HEK293 (cell line): ENCODE data around the gene APOE.
"Not testable (repeated sequence)": the region's sequence is repeated elsewhere in the genome, so short reads cannot be mapped to it uniquely, and the experiment has no call there.

Experiments used
- CTCF ChIA-PET: fragments of 350-600 bp; formaldehyde crosslinking; extraction: SDS; loops from one replicate; lab custom pipeline; 2021; ENCODE audit warnings: antibody characterized with exemption; lab: Yijun Ruan, JAX
- POLR2A ChIA-PET: fragments of 300-600 bp; formaldehyde crosslinking; extraction: SDS; loops from one replicate; lab custom pipeline; 2020; ENCODE audit warnings: antibody characterized with exemption, inconsistent platforms; lab: Yijun Ruan, JAX
- H3K27ac ChIP-seq: fragments of 200-500 bp; sonication (Bioruptor generic); 2 replicates; pipeline ENCODE4 v1.5.1; 2014; ENCODE audit warnings: low read depth, low read length, control low read depth, inconsistent platforms; ENCODE audit errors: extremely low read depth
- H3K36me3 ChIP-seq, 2 experiments: fragments of 200-500 bp in 1 of 2; sonication (Bioruptor generic) in 1 of 2; 1 replicate in 1 of 2; 2 replicates in 1 of 2; pipeline ENCODE4 v1.5.1; 2014 to 2017; ENCODE audit warnings: inconsistent platforms in 2 of 2, low read length in 2 of 2; ENCODE audit not compliant: control insufficient read depth in 2 of 2, insufficient read depth in 1 of 2
- H3K4me1 ChIP-seq: fragments of 200-500 bp; sonication (Bioruptor generic); 2 replicates; pipeline ENCODE4 v1.5.1; 2014; ENCODE audit warnings: mild to moderate bottlenecking, low read length, inconsistent platforms; ENCODE audit not compliant: control insufficient read depth, insufficient read depth
- H3K4me3 ChIP-seq: 2 replicates; pipeline ENCODE4 v1.5.1; 2011; ENCODE audit warnings: low read depth, mild to moderate bottlenecking, control low read depth, low read length, moderate library complexity
- H3K9me3 ChIP-seq: fragments of 200-500 bp; sonication (Bioruptor generic); 2 replicates; pipeline ENCODE4 v1.5.1; 2014; ENCODE audit warnings: low read depth, low read length, inconsistent platforms; ENCODE audit not compliant: control insufficient read depth, insufficient read depth
- EGR2 ChIP-seq: fragments of 450-650 bp; formaldehyde crosslinking; IDR thresholded peaks from 2 replicates; pipeline ENCODE4 v1.5.1; 2016; ENCODE audit warnings: low read depth, missing biosample characterization, missing genetic modification characterization
- FEZF1 ChIP-seq: fragments of 450-650 bp; formaldehyde crosslinking; IDR thresholded peaks from 2 replicates; pipeline ENCODE4 v1.5.1; 2016; ENCODE audit warnings: missing biosample characterization, missing genetic modification characterization
- GLIS1 ChIP-seq: fragments of 450-650 bp; formaldehyde crosslinking; IDR thresholded peaks from 2 replicates; pipeline ENCODE4 v1.5.1; 2016; ENCODE audit warnings: missing biosample characterization, missing genetic modification characterization
- KLF1 ChIP-seq: fragments of 450-650 bp; formaldehyde crosslinking; IDR thresholded peaks from 2 replicates; pipeline ENCODE4 v1.5.1; 2016; ENCODE audit warnings: missing biosample characterization, missing genetic modification characterization
- KLF7 ChIP-seq: fragments of 450-650 bp; formaldehyde crosslinking; IDR thresholded peaks from 2 replicates; pipeline ENCODE4 v1.5.1; 2016; ENCODE audit warnings: missing biosample characterization, missing genetic modification characterization, borderline replicate concordance
- OSR2 ChIP-seq: fragments of 450-650 bp; formaldehyde crosslinking; IDR thresholded peaks from 2 replicates; pipeline ENCODE4 v1.5.1; 2016; ENCODE audit warnings: missing biosample characterization, missing genetic modification characterization
- SP7 ChIP-seq: fragments of 450-650 bp; formaldehyde crosslinking; IDR thresholded peaks from 2 replicates; pipeline ENCODE4 v1.5.1; 2016; ENCODE audit warnings: missing biosample characterization, missing genetic modification characterization
- YY2 ChIP-seq: fragments of 450-650 bp; formaldehyde crosslinking; IDR thresholded peaks from 2 replicates; pipeline ENCODE4 v1.5.1; 2016; ENCODE audit warnings: missing biosample characterization, missing genetic modification characterization
- ZBTB48 ChIP-seq: fragments of 450-650 bp; formaldehyde crosslinking; IDR thresholded peaks from 2 replicates; pipeline ENCODE4 v1.5.1; 2016; ENCODE audit warnings: missing biosample characterization, missing genetic modification characterization
- ZFHX2 ChIP-seq: fragments of 450-650 bp; formaldehyde crosslinking; conservative IDR thresholded peaks from 2 replicates; pipeline ENCODE4 v1.5.1; 2016; ENCODE audit warnings: missing biosample characterization, missing genetic modification characterization
- ZIC2 ChIP-seq: fragments of 450-650 bp; formaldehyde crosslinking; IDR thresholded peaks from 2 replicates; pipeline ENCODE4 v1.5.1; 2016; ENCODE audit warnings: missing biosample characterization, missing genetic modification characterization
- ZNF274 ChIP-seq, 2 experiments: fragments of 200-500 bp in 1 of 2; fragments of 450-650 bp in 1 of 2; sonication (Bioruptor generic) in 1 of 2; formaldehyde crosslinking in 1 of 2; IDR thresholded peaks; 2 replicates each; pipeline versions ENCODE4 v1.5.1 to v1.6.1; 2014 to 2016; ENCODE audit warnings: borderline replicate concordance in 1 of 2, inconsistent platforms in 1 of 2, low read length in 1 of 2, missing biosample characterization in 1 of 2, missing genetic modification characterization in 1 of 2
- ZNF350 ChIP-seq: fragments of 450-650 bp; formaldehyde crosslinking; IDR thresholded peaks from 2 replicates; pipeline ENCODE4 v1.5.0; 2017; ENCODE audit warnings: missing biosample characterization, mild to moderate bottlenecking, missing genetic modification characterization
- ZNF510 ChIP-seq: fragments of 450-650 bp; formaldehyde crosslinking; IDR thresholded peaks from 2 replicates; pipeline ENCODE4 v1.5.1; 2018; ENCODE audit warnings: mild to moderate bottlenecking, missing genetic modification characterization, missing biosample characterization; ENCODE audit not compliant: insufficient replicate concordance
- ZNF791 ChIP-seq: fragments of 450-650 bp; formaldehyde crosslinking; IDR thresholded peaks from 2 replicates; pipeline ENCODE4 v1.5.1; 2016; ENCODE audit warnings: missing biosample characterization, missing genetic modification characterization
- ZXDB ChIP-seq: fragments of 450-650 bp; formaldehyde crosslinking; IDR thresholded peaks from 2 replicates; pipeline ENCODE4 v1.5.1; 2016; ENCODE audit warnings: missing biosample characterization, missing genetic modification characterization
- TF ChIP-seq, protein P1 (sequence below): fragments of 450-650 bp; formaldehyde crosslinking; IDR thresholded peaks from 2 replicates; pipeline ENCODE4 v1.5.1; 2016; ENCODE audit warnings: missing biosample characterization, missing genetic modification characterization

APOE gene

DNA sequence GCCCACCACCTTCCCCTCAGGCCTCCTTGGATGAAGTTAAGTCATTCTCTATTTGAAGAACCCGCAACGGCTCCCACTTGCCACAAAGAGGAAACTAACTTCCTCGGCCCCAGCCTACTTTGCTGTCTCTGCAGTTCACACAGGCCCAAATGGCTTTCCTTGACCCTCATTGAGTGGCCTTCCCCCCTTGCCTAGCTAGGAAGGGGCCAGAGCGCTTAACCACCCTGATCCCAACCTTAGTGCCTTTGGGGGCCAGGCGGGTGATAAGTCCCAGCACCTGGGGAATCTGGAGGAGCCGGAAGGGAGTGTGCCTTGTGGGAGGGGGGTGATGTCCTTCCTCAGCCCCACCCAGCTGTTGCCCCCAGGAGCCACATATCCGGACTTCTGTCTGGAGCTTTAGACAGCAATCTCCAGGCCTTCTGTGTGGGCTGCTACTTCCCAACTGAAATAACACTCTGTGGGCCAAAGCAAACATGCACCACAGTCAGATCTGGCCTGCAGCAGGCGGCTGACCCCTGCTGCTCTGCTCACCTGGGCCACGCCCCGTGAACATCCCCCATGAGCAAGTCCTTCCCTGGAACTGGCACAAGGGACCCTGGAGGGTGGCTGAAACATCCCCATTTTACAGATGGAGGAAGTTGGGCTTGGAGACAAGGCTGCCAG is 49.0 kb upstream of the APOE start:
- ChIA-PET CTCF (interaction anchor here (0.6 to 1.0 kb wide), 4 partner anchors 12 to 70 kb away, joined by 3 to 4 read pairs (median 3); no protein-coding TSS in a partner anchor), POLR2A (interaction anchor here (1.5 kb wide), 1 partner anchor 48 kb away, joined by 5 read pairs; the partner anchor contains the start of gene BCAM)
- Histone ChIP-seq H3K9me3 (no peaks in the 10 kb centered on the region), H3K36me3 (peaks cover 22 to 23% of the 10 kb centered on the region in 2 experiments; a peak in 2 of 3 replicates), H3K4me3 (no peak overlapping the region), H3K27ac (peak overlapping the region; percentile 39; the same call in 1 of the 2 replicates), H3K4me1 (peaks cover 12% of the 10 kb centered on the region)
- TF ChIP-seq EGR2, result peak; percentile 75; the same call in 1 of the 2 replicates
- peak; percentile 69 for TF ChIP-seq ZFHX2 (tag by site-specific recombination)
- peak; percentile 90 for TF ChIP-seq GLIS1 (tag by site-specific recombination)
- peak; percentile 63 for TF ChIP-seq ZIC2 (tag by site-specific recombination)
- TF ChIP-seq KLF7 (tag by site-specific recombination), result peak; percentile 62; the same call in 1 of the 2 replicates
- no peak for TF ChIP-seq ZBTB48 (tag by site-specific recombination)
- no peak for TF ChIP-seq ZNF791 (tag by site-specific recombination)
- TF ChIP-seq KLF1 (tag by site-specific recombination), result peak; percentile 31; the same call in 1 of the 2 replicates
- TF ChIP-seq ZXDB (tag by site-specific recombination), result 0 out of 2 replicates have a peak, but pooled peaks have one; percentile 34
- TF ChIP-seq OSR2 (tag by site-specific recombination), result peak; percentile 44
- TF ChIP-seq, all 188 proteins: peak for 8

DNA sequence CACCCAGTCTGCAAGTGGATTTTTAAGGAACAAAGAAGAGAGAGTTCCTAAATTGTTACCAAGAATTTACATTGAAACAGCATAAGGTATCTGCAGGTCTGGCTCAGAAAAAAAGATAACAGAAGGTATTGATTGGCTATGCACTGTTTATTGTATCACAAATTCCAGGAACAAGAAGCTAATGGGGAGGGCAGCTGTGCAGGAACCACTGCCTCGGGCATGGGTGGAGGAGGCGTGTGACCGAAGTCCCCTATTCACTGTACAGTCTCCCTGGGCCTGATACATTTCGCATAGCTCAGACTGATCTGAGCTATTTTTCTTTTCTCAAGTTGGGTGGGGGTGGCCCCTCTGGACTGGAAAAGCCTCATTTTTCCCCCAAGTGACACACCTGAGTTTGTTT is 47.8 kb upstream of the APOE start:
- POLR2A ChIA-PET, result interaction anchor here (0.6 to 1.5 kb wide), 3 partner anchors 26 to 49 kb away, joined by 5 read pairs; partner anchors contain the start of gene BCAM
- CTCF ChIA-PET, result interaction anchor here (1.3 kb wide), 1 partner anchor 134 kb away, joined by 3 read pairs; no protein-coding TSS in a partner anchor

GRCh38 chr19:44861576-44861975 is 44.0 kb upstream of the APOE start:
- H3K27ac ChIP-seq, H3K4me1 ChIP-seq, H3K4me3 ChIP-seq, CTCF ChIA-PET, POLR2A ChIA-PET, H3K9me3 ChIP-seq: not testable (repeated sequence)
- H3K36me3 ChIP-seq, result peaks cover 19 to 31% of the 10 kb centered on the region in 2 experiments; a peak in 2 of 3 replicates

More for the DNA sequence above, 47.8 kb upstream of the APOE start:
- peaks cover 20 to 23% of the 10 kb centered on the region in 2 experiments; a peak in 2 of 3 replicates for H3K36me3 ChIP-seq
- peaks cover 12% of the 10 kb centered on the region for H3K4me1 ChIP-seq
- no peak for TF ChIP-seq YY2
- TF ChIP-seq, protein P1, sequence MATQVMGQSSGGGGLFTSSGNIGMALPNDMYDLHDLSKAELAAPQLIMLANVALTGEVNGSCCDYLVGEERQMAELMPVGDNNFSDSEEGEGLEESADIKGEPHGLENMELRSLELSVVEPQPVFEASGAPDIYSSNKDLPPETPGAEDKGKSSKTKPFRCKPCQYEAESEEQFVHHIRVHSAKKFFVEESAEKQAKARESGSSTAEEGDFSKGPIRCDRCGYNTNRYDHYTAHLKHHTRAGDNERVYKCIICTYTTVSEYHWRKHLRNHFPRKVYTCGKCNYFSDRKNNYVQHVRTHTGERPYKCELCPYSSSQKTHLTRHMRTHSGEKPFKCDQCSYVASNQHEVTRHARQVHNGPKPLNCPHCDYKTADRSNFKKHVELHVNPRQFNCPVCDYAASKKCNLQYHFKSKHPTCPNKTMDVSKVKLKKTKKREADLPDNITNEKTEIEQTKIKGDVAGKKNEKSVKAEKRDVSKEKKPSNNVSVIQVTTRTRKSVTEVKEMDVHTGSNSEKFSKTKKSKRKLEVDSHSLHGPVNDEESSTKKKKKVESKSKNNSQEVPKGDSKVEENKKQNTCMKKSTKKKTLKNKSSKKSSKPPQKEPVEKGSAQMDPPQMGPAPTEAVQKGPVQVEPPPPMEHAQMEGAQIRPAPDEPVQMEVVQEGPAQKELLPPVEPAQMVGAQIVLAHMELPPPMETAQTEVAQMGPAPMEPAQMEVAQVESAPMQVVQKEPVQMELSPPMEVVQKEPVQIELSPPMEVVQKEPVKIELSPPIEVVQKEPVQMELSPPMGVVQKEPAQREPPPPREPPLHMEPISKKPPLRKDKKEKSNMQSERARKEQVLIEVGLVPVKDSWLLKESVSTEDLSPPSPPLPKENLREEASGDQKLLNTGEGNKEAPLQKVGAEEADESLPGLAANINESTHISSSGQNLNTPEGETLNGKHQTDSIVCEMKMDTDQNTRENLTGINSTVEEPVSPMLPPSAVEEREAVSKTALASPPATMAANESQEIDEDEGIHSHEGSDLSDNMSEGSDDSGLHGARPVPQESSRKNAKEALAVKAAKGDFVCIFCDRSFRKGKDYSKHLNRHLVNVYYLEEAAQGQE (tag by site-specific recombination), result no peak
- TF ChIP-seq ZNF274 (IDR thresholded peaks at IDR 0.05; ENCODE audit: low read length), result no peak
- TF ChIP-seq ZNF274 (tag by site-specific recombination; IDR thresholded peaks at IDR 0.05; ENCODE audit: borderline replicate concordance), result no peak
- TF ChIP-seq ZNF350 (tag by site-specific recombination), result no peak
- TF ChIP-seq ZNF510 (tag by site-specific recombination), result no peak
- TF ChIP-seq SP7, result no peak
- no peak for TF ChIP-seq FEZF1 (tag by site-specific recombination)
- no peak for TF ChIP-seq EGR2
- TF ChIP-seq, all 188 proteins: peak for 0
- Histone ChIP-seq H3K4me3 (no peak overlapping the region), H3K9me3 (no peaks in the 10 kb centered on the region), H3K27ac (no peak overlapping the region)
